HG03378 (cell line): ENCODE results near the gene MYLK2.

Source experiments
- ATAC-seq: cut with Tn5 transposase; IDR thresholded peaks from one replicate; pipeline ENCODE4 v1.9.1; 2021; ENCODE audit warnings: mild to moderate bottlenecking, moderate library complexity; ENCODE audit not compliant: unreplicated experiment

The MYLK2 gene

GRCh38 chr20:31869942-31870725, 51.0 kb downstream of the MYLK2 start, which contains the start of the genes DUSP15 and TTLL9:
Gene DUSP15, minus strand, starts transcription at chr20:31870527. Its CDS starts 190 bp downstream, at chr20:31870337.
Gene TTLL9, plus strand, starts transcription at chr20:31870634. Its CDS starts 493 bp downstream, at chr20:31871127.
- ATAC-seq = no peak

GRCh38 chr20:31870726-31871617, 51.8 kb downstream of the MYLK2 start:
- no peak for ATAC-seq

GRCh38 chr20:31871618-31871954, 52.4 kb downstream of the MYLK2 start:
- no peak for ATAC-seq

DNA sequence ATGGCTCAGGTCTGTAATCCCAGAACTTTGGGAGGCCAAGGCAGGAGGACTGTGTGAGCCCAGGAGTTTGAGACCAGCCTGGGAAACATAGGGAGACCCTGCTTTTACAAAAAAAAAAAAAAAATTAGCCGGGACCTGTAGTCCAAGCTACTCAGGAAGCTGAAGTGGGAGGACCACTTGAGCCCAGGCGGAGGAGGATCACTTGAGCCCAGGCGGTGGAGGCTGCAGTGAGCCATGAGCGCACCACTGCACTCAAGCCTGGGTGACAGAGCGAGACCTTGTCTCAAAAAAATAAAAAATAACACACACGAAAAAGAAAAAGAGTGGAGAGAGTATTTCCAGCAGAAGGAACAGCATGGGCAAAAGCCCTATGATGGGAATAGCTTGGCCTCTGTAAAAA, 53.2 kb downstream of the MYLK2 start:
- no peak for ATAC-seq

GRCh38 chr20:31875671-31876070, 56.5 kb downstream of the MYLK2 start:
- ATAC-seq = no peak

- no peak for ATAC-seq
Observed at GRCh38 chr20:31877684-31878083, 58.5 kb downstream of the MYLK2 start.

DNA sequence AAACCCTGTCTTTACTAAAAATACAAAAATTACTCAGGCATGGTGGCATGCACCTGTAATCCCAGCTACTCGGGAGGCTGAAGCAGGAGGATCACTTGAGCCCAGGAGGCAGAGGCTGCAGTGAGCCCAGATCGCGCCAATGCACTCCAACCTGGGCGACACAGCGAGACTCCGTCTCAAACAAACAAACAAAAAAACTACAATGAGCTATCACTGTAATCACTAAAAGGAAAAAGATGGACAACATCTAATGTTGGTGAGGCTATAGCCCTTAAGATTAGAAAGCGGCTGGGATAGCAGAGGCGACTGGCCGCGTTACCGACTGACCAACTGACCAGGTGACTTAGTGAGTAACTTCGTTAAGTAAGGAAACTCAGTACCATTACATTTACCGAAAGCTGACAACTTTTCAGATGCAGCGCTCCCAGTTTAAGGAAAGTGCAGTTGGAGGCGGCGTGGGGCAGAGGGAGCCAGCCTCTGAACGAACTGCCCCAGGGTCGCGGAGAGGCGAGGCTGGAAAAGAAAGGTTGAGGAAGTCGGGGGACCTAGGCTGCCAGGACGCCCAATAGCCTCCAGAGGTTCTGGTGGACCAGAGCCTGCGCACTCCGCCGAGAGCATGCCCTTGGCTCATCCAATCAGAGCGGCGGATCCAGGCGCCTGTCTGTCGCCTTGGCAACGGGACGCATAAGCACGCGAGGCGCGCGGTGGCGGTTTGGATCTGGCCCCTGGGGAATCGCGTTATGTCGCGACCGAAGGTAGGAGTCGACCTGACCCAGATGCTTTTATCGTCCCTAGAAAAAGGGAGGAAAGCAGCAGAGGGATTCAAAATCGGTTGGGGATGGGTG, 60.2 kb downstream of the MYLK2 start:
- peak; percentile 51 for ATAC-seq

DNA sequence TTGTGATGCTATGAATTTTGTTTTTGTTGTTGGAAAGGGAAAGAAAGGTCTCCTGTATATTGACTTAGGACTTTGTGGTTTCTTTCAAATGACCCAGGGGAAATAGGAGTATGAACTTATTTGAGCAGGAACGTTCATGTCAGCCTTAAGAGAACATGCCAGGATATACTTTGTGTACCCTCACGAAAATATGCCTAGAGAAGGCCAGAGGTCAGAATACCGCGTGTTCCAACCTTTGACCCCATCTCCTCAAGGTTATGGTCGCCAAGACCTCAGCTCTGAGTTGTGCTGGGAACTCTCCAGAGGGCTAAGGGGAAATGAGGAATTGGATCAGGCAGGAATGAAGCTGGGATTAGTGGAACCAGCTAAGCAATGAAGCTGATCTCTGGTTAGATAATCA, 62.8 kb downstream of the MYLK2 start:
- no peak for ATAC-seq

DNA sequence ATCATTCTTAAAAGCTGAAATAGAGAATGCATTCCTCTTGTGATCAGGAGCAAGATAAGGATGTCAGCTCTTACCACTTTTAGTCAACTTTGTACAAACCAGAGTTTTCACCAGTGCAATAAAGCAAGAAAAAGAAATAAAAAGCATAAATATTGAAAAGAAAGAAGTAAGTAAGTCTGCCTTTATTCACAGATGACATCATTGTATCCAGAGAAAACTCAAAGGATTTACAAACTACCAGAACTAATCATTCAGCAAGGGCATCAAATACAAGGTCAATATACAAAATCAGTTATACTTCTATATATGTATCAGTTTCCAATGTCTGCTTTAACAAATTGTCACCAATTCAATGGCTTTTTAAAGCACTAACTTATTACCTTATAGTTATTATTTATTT, 64.7 kb downstream of the MYLK2 start:
- ATAC-seq = no peak
